Measurements from ENCODE around the gene CNOT6. TPM values are rescaled to one million over a fixed set of nuclear protein-coding genes. Genes with fewer than 3 reads are reported as not detected.

The CNOT6 gene
- total RNA-seq, 2 donors from 2014 or later: 18.4 to 20.1 TPM

GRCh38 chr5:180605554-180606214 lies 111.5 kb downstream of the CNOT6 start:
- H3K4me3 ChIP-seq: no peak overlapping the region
- no peaks in the 10 kb centered on the region for H3K4me1 ChIP-seq (replicated peaks)
- 50% methylated on average over 11 of the region's 11 CpGs for WGBS
- H3K27me3 ChIP-seq (replicated peaks; ENCODE audit: insufficient read depth): no peaks in the 10 kb centered on the region
- no peak overlapping the region for H3K27ac ChIP-seq
- no peaks in the 10 kb centered on the region for H3K36me3 ChIP-seq
- intact Hi-C loops (cut with DNase I): no loop called here
- TF ChIP-seq CTCF (IDR thresholded peaks at IDR 0.05): peak in 3 of 4 experiments; percentile 59 to 66 (median 65)
- no peak for TF ChIP-seq POLR2A (IDR thresholded peaks at IDR 0.05)
- peak; percentile 40 for TF ChIP-seq POLR2AphosphoS5 (IDR thresholded peaks at IDR 0.05)
- no peaks in the 10 kb centered on the region for H3K9me3 ChIP-seq
- peak; percentile 61 for DNase-seq (ENCODE audit: low spot score)

- H3K4me1 ChIP-seq (replicated peaks): no peaks in the 10 kb centered on the region
- no peaks in the 10 kb centered on the region for H3K36me3 ChIP-seq
- no peak for TF ChIP-seq CTCF (IDR thresholded peaks at IDR 0.05)
- no peak for TF ChIP-seq POLR2A (IDR thresholded peaks at IDR 0.05)
- no peak for TF ChIP-seq POLR2AphosphoS5 (IDR thresholded peaks at IDR 0.05)
- no peak overlapping the region for H3K27ac ChIP-seq
- DNase-seq (ENCODE audit: low spot score): no peak
- no peak overlapping the region for H3K4me3 ChIP-seq
- no peaks in the 10 kb centered on the region for H3K27me3 ChIP-seq (replicated peaks; ENCODE audit: insufficient read depth)
- intact Hi-C loops (cut with DNase I): no loop called here
- no peaks in the 10 kb centered on the region for H3K9me3 ChIP-seq
- WGBS: 83% methylated on average over 21 of the region's 21 CpGs
Measured at GRCh38 chr5:180606215-180606785, 112.1 kb downstream of the CNOT6 start.

- no peaks in the 10 kb centered on the region for H3K27me3 ChIP-seq (replicated peaks; ENCODE audit: insufficient read depth)
- 59% methylated on average over 18 of the region's 18 CpGs for WGBS
- H3K36me3 ChIP-seq: no peaks in the 10 kb centered on the region
- no peak overlapping the region for H3K4me3 ChIP-seq
- H3K27ac ChIP-seq: no peak overlapping the region
- no peaks in the 10 kb centered on the region for H3K4me1 ChIP-seq (replicated peaks)
- DNase-seq (ENCODE audit: low spot score): no peak
- no peak for TF ChIP-seq POLR2AphosphoS5 (IDR thresholded peaks at IDR 0.05)
- TF ChIP-seq CTCF (IDR thresholded peaks at IDR 0.05): no peak
- TF ChIP-seq POLR2A (IDR thresholded peaks at IDR 0.05): no peak
- H3K9me3 ChIP-seq: no peaks in the 10 kb centered on the region
- intact Hi-C loops (cut with DNase I): no loop called here
Measured at GRCh38 chr5:180607861-180608571, 113.8 kb downstream of the CNOT6 start.

GRCh38 chr5:180608572-180609310 lies 114.6 kb downstream of the CNOT6 start:
- no peaks in the 10 kb centered on the region for H3K36me3 ChIP-seq
- 91% methylated on average over 26 of the region's 26 CpGs for WGBS
- no peak overlapping the region for H3K4me3 ChIP-seq
- H3K27ac ChIP-seq: no peak overlapping the region
- TF ChIP-seq POLR2AphosphoS5 (IDR thresholded peaks at IDR 0.05) (no peak), POLR2A (IDR thresholded peaks at IDR 0.05) (no peak), CTCF (IDR thresholded peaks at IDR 0.05) (no peak)
- no peaks in the 10 kb centered on the region for H3K4me1 ChIP-seq (replicated peaks)
- no peaks in the 10 kb centered on the region for H3K9me3 ChIP-seq
- intact Hi-C loops (cut with DNase I): no loop called here
- no peak for DNase-seq (ENCODE audit: low spot score)
- H3K27me3 ChIP-seq (replicated peaks; ENCODE audit: insufficient read depth): no peaks in the 10 kb centered on the region

All from prostate gland (tissue), 2 donors.